ENCODE results near the gene UCK1.
"Not testable (repeated sequence)": the region's sequence is repeated elsewhere in the genome, so short reads cannot be mapped to it uniquely, and the experiment has no call there.

Gene UCK1

GRCh38 chr9:131521203-131521602 is 9.9 kb downstream of the UCK1 start:
- H3K4me3 ChIP-seq (ENCODE audit: low read depth, low read length) = no peak overlapping the region
- TF ChIP-seq, protein P1, sequence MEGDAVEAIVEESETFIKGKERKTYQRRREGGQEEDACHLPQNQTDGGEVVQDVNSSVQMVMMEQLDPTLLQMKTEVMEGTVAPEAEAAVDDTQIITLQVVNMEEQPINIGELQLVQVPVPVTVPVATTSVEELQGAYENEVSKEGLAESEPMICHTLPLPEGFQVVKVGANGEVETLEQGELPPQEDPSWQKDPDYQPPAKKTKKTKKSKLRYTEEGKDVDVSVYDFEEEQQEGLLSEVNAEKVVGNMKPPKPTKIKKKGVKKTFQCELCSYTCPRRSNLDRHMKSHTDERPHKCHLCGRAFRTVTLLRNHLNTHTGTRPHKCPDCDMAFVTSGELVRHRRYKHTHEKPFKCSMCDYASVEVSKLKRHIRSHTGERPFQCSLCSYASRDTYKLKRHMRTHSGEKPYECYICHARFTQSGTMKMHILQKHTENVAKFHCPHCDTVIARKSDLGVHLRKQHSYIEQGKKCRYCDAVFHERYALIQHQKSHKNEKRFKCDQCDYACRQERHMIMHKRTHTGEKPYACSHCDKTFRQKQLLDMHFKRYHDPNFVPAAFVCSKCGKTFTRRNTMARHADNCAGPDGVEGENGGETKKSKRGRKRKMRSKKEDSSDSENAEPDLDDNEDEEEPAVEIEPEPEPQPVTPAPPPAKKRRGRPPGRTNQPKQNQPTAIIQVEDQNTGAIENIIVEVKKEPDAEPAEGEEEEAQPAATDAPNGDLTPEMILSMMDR (IDR thresholded peaks at IDR 0.05; ENCODE audit: low read depth, low read length) = no peak
- TF ChIP-seq MAX (IDR thresholded peaks at IDR 0.05; ENCODE audit: low read depth, low read length) (no peak), POLR2A (IDR thresholded peaks at IDR 0.05; ENCODE audit: extremely low read depth, insufficient read length) (no peak), MYC (IDR thresholded peaks at IDR 0.05; ENCODE audit: low read depth, low read length) (no peak)
- no peak for DNase-seq (ENCODE audit: low read depth)

GRCh38 chr9:131520503-131520902 is 10.6 kb downstream of the UCK1 start:
- no peak overlapping the region for H3K4me3 ChIP-seq (ENCODE audit: low read depth, low read length)
- DNase-seq (ENCODE audit: low read depth) = no peak
- TF ChIP-seq MYC (IDR thresholded peaks at IDR 0.05; ENCODE audit: low read depth, low read length) (no peak), MAX (IDR thresholded peaks at IDR 0.05; ENCODE audit: low read depth, low read length) (no peak), POLR2A (IDR thresholded peaks at IDR 0.05; ENCODE audit: extremely low read depth, insufficient read length) (no peak)
- TF ChIP-seq, protein P1 (IDR thresholded peaks at IDR 0.05; ENCODE audit: low read depth, low read length) = no peak

DNA sequence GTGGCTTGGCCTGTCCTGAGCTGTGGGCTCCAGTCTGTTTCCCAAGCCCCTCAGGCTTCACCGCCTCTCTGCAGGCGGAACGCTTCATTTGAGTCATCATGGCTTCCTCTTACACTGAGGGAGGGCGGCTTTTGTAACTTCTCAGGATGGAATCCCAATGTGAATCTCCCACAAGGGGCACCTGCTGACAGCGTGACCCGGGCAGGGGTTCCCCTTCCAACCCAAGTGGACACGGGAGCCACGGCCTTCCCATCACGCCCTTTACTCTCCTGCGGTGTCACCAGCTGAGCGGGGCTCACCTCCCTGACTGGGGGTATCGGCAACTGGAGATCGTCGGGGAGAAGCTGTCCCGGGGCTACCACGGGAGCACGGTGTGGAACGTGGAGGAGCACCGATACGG is 12.5 kb downstream of the UCK1 start:
- TF ChIP-seq POLR2A (IDR thresholded peaks at IDR 0.05; ENCODE audit: extremely low read depth, insufficient read length) (no peak), MYC (IDR thresholded peaks at IDR 0.05; ENCODE audit: low read depth, low read length) (no peak), MAX (IDR thresholded peaks at IDR 0.05; ENCODE audit: low read depth, low read length) (no peak)
- TF ChIP-seq, protein P1 (IDR thresholded peaks at IDR 0.05; ENCODE audit: low read depth, low read length) = no peak
- no peak overlapping the region for H3K4me3 ChIP-seq (ENCODE audit: low read depth, low read length)
- DNase-seq (ENCODE audit: low read depth) = no peak

- TF ChIP-seq POLR2A (IDR thresholded peaks at IDR 0.05; ENCODE audit: extremely low read depth, insufficient read length) (no peak), MAX (IDR thresholded peaks at IDR 0.05; ENCODE audit: low read depth, low read length) (no peak), MYC (IDR thresholded peaks at IDR 0.05; ENCODE audit: low read depth, low read length) (no peak)
- TF ChIP-seq, protein P1 (IDR thresholded peaks at IDR 0.05; ENCODE audit: low read depth, low read length) = no peak
- DNase-seq (ENCODE audit: low read depth) = no peak
- H3K4me3 ChIP-seq (ENCODE audit: low read depth, low read length) = no peak overlapping the region
Observed at GRCh38 chr9:131517761-131518190, 13.3 kb downstream of the UCK1 start.

GRCh38 chr9:131516930-131517329 is 14.1 kb downstream of the UCK1 start:
- DNase-seq (ENCODE audit: low read depth) = no peak
- no peak overlapping the region for H3K4me3 ChIP-seq (ENCODE audit: low read depth, low read length)
- TF ChIP-seq POLR2A (IDR thresholded peaks at IDR 0.05; ENCODE audit: extremely low read depth, insufficient read length) = no peak

DNA sequence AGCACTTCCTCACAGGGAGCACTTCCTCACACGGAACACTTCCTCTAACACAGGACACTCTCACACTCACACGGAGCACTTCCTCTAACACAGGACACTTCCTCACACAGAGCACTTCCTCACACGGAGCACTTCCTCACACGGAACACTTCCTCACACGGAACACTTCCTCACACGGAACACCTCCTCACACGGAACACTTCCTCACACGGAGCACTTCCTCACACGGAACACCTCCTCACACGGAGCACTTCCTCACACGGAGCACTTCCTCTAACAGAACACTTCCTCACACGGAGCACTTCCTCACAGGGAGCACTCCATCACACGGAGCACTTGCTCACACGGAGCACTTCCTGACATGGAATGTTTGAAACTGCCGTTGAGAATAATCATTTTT is 15.0 kb downstream of the UCK1 start:
- no peak for DNase-seq (ENCODE audit: low read depth)
- no peak overlapping the region for H3K4me3 ChIP-seq (ENCODE audit: low read depth, low read length)
- no peak for TF ChIP-seq MAX (IDR thresholded peaks at IDR 0.05; ENCODE audit: low read depth, low read length)
- no peak for TF ChIP-seq MYC (IDR thresholded peaks at IDR 0.05; ENCODE audit: low read depth, low read length)
- TF ChIP-seq, protein P1 (IDR thresholded peaks at IDR 0.05; ENCODE audit: low read depth, low read length) = no peak
- TF ChIP-seq POLR2A (IDR thresholded peaks at IDR 0.05; ENCODE audit: extremely low read depth, insufficient read length) = no peak

DNA sequence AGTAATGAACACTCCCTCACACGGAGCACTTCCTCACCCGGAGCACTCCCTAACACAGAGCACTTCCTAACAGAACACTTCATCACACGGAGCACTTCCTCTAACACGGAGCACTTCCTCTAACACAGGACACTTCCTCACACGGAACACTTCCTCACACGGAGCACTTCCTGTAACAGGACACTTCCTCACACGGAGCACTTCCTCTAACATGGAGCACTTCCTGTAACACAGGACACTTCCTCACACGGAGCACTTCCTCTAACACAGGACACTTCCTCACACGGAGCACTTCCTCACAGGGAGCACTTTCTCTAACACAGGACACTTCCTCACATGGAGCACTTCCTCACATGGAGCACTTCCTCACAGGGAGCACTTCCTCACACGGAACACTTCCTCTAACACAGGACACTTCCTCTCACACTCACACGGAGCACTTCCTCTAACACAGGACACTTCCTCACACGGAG is 15.5 kb downstream of the UCK1 start:
- H3K4me3 ChIP-seq (ENCODE audit: low read depth, low read length); DNase-seq (ENCODE audit: low read depth): not testable (repeated sequence)
